ENCODE results near the gene IQSEC1.

IQSEC1 gene

DNA sequence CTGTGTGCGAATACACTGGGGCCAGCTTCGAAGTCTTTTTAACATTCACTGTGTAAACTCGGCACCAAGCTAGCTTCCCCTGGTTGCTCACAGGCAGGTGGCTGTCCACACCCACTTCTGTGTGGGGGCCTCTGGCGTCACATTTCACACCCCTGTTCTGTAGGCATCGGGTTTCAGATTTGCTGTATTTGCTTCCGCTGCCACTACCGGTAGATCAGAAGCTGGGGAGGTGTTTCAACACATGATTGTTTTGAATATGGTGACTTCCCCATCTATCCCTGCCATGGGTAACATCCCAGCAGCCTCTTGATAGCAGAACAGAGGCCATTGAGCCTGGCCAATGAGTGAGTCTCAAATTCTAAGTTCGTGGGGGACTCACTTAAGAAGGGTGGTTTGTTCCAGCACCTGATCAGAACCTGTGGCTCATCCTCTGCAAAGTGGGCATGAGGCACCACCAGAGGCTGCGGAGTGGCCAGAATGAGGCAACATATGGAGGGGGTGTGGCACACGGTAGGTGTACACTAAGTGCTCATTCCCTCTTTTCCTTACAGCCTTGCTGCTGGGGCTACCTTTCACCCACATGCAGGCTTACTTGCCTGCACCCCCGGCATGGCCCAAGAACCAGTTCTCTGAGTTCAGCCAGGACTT is 61.5 kb downstream of the IQSEC1 start:
- Mint-ChIP-seq H3K9me3 (no peaks in the 10 kb centered on the region), H3K27me3 (ENCODE audit: low read depth, poor library complexity) (no peaks in the 10 kb centered on the region), H3K4me1 (peaks cover 81% of the 10 kb centered on the region), H3K36me3 (ENCODE audit: low read depth) (no peaks in the 10 kb centered on the region), H3K27ac (no peak overlapping the region), H3K4me3 (no peak overlapping the region)
- no peak for DNase-seq
- TF ChIP-seq, protein P1, sequence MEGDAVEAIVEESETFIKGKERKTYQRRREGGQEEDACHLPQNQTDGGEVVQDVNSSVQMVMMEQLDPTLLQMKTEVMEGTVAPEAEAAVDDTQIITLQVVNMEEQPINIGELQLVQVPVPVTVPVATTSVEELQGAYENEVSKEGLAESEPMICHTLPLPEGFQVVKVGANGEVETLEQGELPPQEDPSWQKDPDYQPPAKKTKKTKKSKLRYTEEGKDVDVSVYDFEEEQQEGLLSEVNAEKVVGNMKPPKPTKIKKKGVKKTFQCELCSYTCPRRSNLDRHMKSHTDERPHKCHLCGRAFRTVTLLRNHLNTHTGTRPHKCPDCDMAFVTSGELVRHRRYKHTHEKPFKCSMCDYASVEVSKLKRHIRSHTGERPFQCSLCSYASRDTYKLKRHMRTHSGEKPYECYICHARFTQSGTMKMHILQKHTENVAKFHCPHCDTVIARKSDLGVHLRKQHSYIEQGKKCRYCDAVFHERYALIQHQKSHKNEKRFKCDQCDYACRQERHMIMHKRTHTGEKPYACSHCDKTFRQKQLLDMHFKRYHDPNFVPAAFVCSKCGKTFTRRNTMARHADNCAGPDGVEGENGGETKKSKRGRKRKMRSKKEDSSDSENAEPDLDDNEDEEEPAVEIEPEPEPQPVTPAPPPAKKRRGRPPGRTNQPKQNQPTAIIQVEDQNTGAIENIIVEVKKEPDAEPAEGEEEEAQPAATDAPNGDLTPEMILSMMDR (IDR thresholded peaks at IDR 0.05), result no peak

DNA sequence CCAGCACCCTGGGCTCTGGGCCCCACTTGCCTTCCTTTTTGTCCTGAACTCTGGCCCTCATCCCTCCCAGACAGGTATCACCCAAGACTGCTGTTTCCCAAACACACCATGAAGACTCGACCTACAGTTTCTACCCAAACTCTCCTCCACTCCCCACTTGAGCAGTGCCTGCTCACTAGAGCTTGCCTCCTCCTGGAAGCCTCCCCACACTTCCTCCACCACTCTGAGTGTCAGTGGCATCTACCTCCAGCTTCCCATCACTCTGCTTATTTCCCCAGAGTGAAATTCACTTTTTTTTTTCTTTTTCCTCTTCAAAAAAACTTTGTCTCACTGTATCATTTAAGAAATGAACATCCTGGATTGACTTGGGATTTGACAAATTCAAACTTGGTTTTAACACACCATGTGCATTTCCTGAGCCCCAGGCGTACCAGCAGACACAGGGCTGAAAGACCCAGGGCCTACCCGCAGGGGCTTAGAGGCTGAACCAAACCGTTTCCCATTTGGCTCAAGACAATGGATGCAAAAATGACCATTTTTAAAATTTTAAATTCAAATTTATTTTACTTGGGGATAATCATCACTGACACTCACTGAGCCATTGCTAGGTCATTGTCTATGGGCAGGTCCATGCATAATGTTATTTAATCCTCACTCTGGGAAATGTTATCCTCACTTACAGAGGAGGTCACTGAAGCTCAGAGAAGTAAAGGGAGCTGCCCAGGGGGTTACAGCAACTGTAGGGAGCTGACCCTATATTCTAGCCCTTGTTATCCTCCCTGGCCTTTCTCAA is 62.3 kb downstream of the IQSEC1 start:
- TF ChIP-seq, protein P1 (IDR thresholded peaks at IDR 0.05), result no peak
- Mint-ChIP-seq H3K27ac (peak overlapping the region; percentile 49), H3K9me3 (no peaks in the 10 kb centered on the region), H3K36me3 (ENCODE audit: low read depth) (no peaks in the 10 kb centered on the region), H3K4me1 (peaks cover 74% of the 10 kb centered on the region), H3K27me3 (ENCODE audit: low read depth, poor library complexity) (no peaks in the 10 kb centered on the region), H3K4me3 (no peak overlapping the region)
- no peak for DNase-seq

DNA sequence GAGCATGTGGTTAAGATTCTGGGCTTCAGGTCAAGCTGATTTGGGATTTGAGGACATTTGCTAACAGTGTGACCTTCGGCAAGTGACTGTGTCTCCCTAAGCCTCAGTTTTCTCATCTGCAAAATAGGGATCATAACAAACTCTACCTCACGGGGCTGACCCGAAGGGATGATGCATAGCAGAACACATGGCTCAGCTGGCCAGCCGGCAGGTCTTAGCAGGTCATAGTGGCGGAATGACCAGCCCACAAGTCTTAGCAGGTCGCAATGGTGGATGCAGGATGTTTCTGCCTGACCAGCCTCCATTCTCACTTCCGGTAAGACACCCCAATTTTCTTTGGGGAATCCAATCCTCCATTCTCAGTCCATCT is 63.3 kb downstream of the IQSEC1 start:
- no peak overlapping the region for H3K27ac Mint-ChIP-seq
- TF ChIP-seq, protein P1 (IDR thresholded peaks at IDR 0.05), result no peak
- H3K9me3 Mint-ChIP-seq, result no peaks in the 10 kb centered on the region

DNA sequence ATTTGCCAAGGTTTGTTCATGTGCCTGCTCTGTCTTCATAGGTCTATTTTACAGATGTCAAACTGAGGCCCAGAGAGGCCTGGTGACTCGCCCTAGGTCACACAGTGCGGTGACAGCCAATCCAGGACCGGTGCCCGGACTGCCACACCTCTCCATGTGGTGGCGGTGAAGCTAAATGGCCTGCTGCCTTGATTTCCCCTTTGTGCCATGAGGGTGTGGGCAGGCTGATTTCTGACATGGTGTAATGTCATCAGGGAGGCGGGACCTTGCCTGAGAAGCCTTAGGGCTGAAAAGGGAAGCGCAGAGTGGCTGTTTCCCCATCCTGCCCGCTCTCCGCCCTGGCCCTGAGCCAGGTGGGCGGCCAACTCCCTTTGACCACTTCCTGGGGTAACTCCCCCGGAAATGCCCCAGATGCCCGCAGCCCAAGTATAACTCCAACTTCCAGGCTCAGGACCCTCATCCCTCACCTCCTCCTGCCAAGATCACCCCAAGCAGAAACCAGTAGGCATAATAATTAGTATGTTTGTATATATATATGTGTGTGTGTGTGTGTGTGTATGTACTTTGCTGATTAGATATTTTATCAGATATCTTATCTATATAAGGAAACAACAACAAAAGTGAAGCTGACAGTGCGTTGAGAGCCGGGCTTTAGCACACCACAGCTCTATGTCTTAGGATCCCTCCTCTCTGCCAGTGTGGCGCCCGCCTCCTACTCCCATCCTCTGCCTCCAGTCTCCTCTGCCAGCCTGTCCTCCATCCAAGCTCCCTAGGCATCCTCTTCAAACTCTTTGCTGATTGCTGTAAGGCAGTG is 63.9 kb downstream of the IQSEC1 start:
- Mint-ChIP-seq H3K36me3 (ENCODE audit: low read depth) (no peaks in the 10 kb centered on the region), H3K27me3 (ENCODE audit: low read depth, poor library complexity) (no peaks in the 10 kb centered on the region), H3K4me3 (no peak overlapping the region), H3K27ac (no peak overlapping the region), H3K9me3 (no peaks in the 10 kb centered on the region), H3K4me1 (peaks cover 74% of the 10 kb centered on the region)
- TF ChIP-seq, protein P1 (IDR thresholded peaks at IDR 0.05), result no peak
- DNase-seq, result no peak

More for the DNA sequence above, 63.3 kb downstream of the IQSEC1 start:
- Mint-ChIP-seq H3K36me3 (ENCODE audit: low read depth) (no peaks in the 10 kb centered on the region), H3K27me3 (ENCODE audit: low read depth, poor library complexity) (no peaks in the 10 kb centered on the region), H3K4me3 (no peak overlapping the region), H3K4me1 (peaks cover 74% of the 10 kb centered on the region)
- DNase-seq, result no peak

DNA sequence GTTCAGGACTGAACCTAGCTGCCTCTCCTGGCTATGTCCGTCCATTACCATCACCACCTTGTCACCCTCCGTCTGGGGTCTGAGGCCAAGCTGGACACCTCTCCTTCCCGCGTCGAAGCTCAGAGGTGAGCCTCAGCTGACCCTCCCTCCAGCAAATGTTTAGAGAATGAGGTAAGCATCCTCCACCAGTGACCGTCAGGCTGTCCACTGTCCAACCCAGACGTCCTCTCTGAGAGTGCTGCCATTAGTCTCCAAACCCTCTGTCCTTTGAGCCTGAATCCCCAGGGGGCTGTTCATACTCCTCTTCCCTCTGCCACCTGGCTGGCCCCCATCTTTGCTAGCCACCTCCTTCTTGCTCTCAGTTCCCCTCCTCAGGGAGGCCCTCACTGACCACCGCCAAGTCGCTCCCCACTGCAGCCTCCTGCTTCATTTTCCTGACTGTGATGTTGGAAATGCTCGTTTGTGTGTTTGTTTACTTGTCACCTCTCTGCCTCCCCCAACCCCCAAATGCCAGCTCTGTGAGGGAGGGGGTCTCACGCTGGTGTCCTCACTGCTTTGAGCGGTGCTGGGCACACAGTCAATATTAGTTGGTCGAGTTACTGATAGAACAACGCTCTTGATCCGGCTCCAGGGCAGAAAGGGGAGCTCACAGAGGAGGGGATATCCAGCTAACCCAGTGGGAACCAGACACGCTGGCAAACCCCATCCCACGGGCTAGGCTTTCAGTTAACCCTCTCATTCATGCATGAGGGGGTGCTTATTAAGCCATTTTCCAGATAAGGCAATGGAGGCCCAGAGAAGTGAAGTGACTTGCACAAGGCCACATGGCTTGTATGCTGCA is 64.9 kb downstream of the IQSEC1 start:
- no peaks in the 10 kb centered on the region for H3K27me3 Mint-ChIP-seq (ENCODE audit: low read depth, poor library complexity)
- H3K9me3 Mint-ChIP-seq, result no peaks in the 10 kb centered on the region
- H3K4me1 Mint-ChIP-seq, result peaks cover 76% of the 10 kb centered on the region
- TF ChIP-seq, protein P1 (IDR thresholded peaks at IDR 0.05), result no peak
- DNase-seq, result no peak
- no peaks in the 10 kb centered on the region for H3K36me3 Mint-ChIP-seq (ENCODE audit: low read depth)
- H3K27ac Mint-ChIP-seq, result peak overlapping the region; percentile 23
- H3K4me3 Mint-ChIP-seq, result no peak overlapping the region

Measured in nephron progenitor cell (in vitro differentiated cells).